NB4 (cell line): ENCODE data around the gene DAB1.
"Not testable (repeated sequence)": the region's sequence is repeated elsewhere in the genome, so short reads cannot be mapped to it uniquely, and the experiment has no call there.

ENCODE experiments used
- DNase-seq: peaks from one replicate; pipeline ENCODE4 v3.0.0; 2010; ENCODE audit warnings: low read depth
- H3K4me3 ChIP-seq: one replicate; pipeline ENCODE4 v1.5.1; 2011; ENCODE audit warnings: mild to moderate bottlenecking, low read depth, low read length, moderate library complexity
- CTCF ChIP-seq: IDR thresholded peaks from one replicate; pipeline ENCODE4 v1.5.1; 2012; ENCODE audit warnings: low read depth, low read length
- MAX ChIP-seq: IDR thresholded peaks from 2 replicates; pipeline ENCODE4 v1.6.1; 2011; ENCODE audit warnings: low read depth, low read length
- MYC ChIP-seq: IDR thresholded peaks from 2 replicates; pipeline ENCODE4 v1.6.1; 2011; ENCODE audit warnings: low read depth, low read length
- POLR2A ChIP-seq: IDR thresholded peaks from 2 replicates; pipeline ENCODE4 v1.6.1; 2011; ENCODE audit warnings: mild to moderate bottlenecking; ENCODE audit not compliant: insufficient read length; ENCODE audit errors: extremely low read depth

DAB1 gene

GRCh38 chr1:57353654-57354053, 70.2 kb downstream of the DAB1 start:
- TF ChIP-seq CTCF (no peak), POLR2A (no peak), MYC (no peak)
- no peak overlapping the region for H3K4me3 ChIP-seq
- no peak for DNase-seq

DNA sequence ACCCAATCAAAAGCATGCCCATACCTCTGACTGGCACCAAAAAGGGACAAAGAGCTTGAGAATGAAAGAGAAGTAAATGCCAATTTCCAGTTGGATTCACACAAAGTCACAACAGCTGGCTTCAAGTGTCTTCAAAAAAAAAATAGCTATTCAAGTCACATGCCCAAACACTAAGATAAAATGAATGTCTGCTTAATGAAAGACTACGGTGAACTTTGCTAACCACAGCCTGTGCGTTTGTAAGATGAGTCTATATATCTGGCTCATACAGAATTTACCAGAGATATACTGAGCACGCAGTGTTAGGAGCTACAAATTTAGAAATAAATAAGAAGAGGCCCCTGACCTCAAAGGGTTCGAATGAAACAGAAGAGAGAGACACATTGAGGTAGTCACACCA, 73.2 kb downstream of the DAB1 start:
- H3K4me3 ChIP-seq, result no peak overlapping the region
- TF ChIP-seq MYC (no peak), POLR2A (no peak), CTCF (no peak), MAX (no peak)
- DNase-seq, result no peak

DNA sequence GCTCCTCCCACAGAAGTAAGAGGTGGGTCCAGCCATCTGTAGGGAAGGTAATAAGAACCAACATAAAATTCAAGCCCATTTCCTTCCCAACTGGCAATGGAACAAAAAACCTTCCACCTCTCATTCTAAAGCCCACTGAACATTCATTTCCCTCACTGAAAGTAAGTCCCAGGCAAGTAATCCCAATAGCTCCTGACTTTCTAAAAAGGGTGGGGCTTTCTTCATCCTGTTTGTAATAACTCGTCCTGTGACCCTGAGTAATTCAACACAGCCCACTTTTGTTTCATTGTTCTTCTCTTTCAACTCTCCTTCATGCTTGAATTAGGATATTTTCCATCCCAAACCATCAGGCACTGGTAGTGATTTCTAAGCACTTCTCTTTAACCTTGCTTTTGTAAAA, 74.9 kb downstream of the DAB1 start:
- H3K4me3 ChIP-seq, result no peak overlapping the region
- TF ChIP-seq MAX, result no peak
- TF ChIP-seq MYC, result no peak
- no peak for TF ChIP-seq POLR2A
- no peak for TF ChIP-seq CTCF
- DNase-seq, result no peak

GRCh38 chr1:57345916-57346315, 77.9 kb downstream of the DAB1 start:
- TF ChIP-seq POLR2A (no peak), CTCF (no peak), MYC (no peak), MAX (no peak)
- DNase-seq, result no peak

DNA sequence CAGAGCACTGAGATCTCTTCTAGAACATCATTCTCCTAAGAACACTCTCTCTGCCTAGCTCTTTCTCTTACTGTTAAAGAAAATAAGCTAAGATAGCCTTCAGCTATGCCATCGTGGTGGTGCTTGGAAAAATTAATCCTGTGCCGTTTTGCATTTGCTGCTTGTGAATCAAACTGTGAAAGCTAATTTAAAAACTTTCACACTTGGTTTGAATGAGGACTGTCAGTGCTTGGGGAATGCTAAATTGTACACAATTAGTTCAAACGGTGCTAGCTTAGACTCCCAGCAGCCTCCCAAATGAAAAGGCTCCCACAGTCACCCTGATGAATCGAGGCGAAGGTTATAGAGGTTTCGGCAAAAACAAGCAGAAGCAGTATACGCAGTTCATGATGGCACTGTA, 79.6 kb downstream of the DAB1 start:
- no peak overlapping the region for H3K4me3 ChIP-seq
- TF ChIP-seq MAX (no peak), MYC (no peak), CTCF (no peak), POLR2A (no peak)
- DNase-seq, result no peak

More at GRCh38 chr1:57345916-57346315, 77.9 kb downstream of the DAB1 start:
- no peak overlapping the region for H3K4me3 ChIP-seq

GRCh38 chr1:57343298-57343915, 80.5 kb downstream of the DAB1 start:
- DNase-seq, H3K4me3 ChIP-seq: not testable (repeated sequence)
